Fibroblast of the aortic adventitia (primary cell): ENCODE data around the gene ZACN. TPM values are rescaled to one million over a fixed set of nuclear protein-coding genes. Genes with fewer than 3 reads are reported as not detected.

ENCODE experiments used
- DNase-seq: peaks from one replicate; pipeline ENCODE4 v3.0.0-alpha.2; 2010; ENCODE audit warnings: low read depth
- H3K4me3 ChIP-seq: 2 replicates; pipeline ENCODE4 v1.5.1; 2011; ENCODE audit warnings: low read depth, mild to moderate bottlenecking, control low read depth, low read length, moderate library complexity
- CTCF ChIP-seq: IDR thresholded peaks from 2 replicates; pipeline ENCODE4 v1.5.1; 2011; ENCODE audit warnings: mild to moderate bottlenecking, low read length, control low read depth, inconsistent platforms; ENCODE audit not compliant: insufficient read depth
- total RNA-seq: library from RNA; depleted of rRNA; stranded (reverse); fragments of >200 nt; gene quantifications from 2 replicates; pipeline ENCODE4 v1.2.3, GENCODE V29; 2012; ENCODE audit warnings: low replicate concordance

Gene ZACN
- total RNA-seq, 1 donor = not detected

- H3K4me3 ChIP-seq = peak overlapping the region; percentile 93
- DNase-seq = no peak
- no peak for TF ChIP-seq CTCF
These were observed 25.3 kb downstream of the ZACN start for GRCh38 chr17:76104140-76104895.

GRCh38 chr17:76104896-76105231 lies 25.9 kb downstream of the ZACN start:
- TF ChIP-seq CTCF = no peak
- DNase-seq = no peak
- no peak overlapping the region for H3K4me3 ChIP-seq

DNA sequence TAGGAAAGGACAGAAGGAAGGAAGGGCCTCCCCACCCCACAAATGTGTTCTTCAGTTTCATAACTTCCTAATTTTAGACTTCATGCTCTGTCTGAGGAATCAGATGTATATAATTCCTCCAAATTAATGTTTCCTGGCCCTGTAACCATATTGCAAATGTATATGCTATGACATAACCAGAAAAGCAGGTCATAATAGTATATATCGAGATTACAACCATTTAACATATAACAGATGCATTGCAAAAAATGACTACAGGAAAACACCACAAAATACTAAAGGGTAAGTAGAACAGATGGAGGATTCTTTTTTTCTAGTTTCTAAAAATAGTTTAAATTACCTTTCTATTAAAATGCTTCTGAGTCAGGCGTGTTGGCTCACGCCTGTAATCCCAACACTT lies 27.7 kb downstream of the ZACN start:
- DNase-seq = no peak
- no peak overlapping the region for H3K4me3 ChIP-seq
- TF ChIP-seq CTCF = no peak

DNA sequence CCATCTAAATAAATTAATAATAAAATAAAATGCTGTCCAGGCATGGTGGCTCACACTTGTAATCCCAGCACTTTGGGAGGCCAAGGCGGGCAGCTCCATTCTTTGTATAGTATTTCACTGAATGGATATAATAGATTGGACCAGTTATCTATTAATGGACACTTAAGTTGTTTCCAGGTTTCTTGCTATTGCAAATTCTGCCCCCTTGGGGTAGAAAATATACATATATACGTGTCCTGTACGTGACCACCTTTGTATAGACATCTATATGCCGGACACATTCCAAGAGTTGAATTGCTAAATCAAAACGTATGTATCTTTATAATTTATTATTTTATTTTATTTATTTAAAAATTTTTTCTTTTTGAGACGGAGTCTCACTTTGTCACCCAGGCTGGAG lies 28.5 kb downstream of the ZACN start:
- TF ChIP-seq CTCF = no peak
- no peak for DNase-seq
- no peak overlapping the region for H3K4me3 ChIP-seq

- H3K4me3 ChIP-seq = no peak overlapping the region
- no peak for TF ChIP-seq CTCF
- no peak for DNase-seq
These were observed 33.0 kb downstream of the ZACN start for GRCh38 chr17:76111956-76112355.

- no peak for DNase-seq
- H3K4me3 ChIP-seq = no peak overlapping the region
- TF ChIP-seq CTCF = no peak
These were observed 36.3 kb downstream of the ZACN start for GRCh38 chr17:76115138-76115754.
